ENCODE results near the gene MAGEE2.
"Not testable (repeated sequence)": the region's sequence is repeated elsewhere in the genome, so short reads cannot be mapped to it uniquely, and the experiment has no call there.

The MAGEE2 gene

GRCh38 chrX:75784680-75785491 lies at the start of gene MAGEE2:
Gene MAGEE2, minus strand, starts transcription at chrX:75785254. Its CDS starts 203 bp downstream, at chrX:75785051.
- DNase-seq: peak; percentile 52

GRCh38 chrX:75786290-75786689 lies 1.2 kb upstream of the MAGEE2 start:
- DNase-seq: no peak

GRCh38 chrX:75781611-75782010 lies 3.4 kb downstream of the MAGEE2 start:
- no peak for DNase-seq

GRCh38 chrX:75768063-75768462 lies 17.0 kb downstream of the MAGEE2 start:
- not testable (repeated sequence) for DNase-seq

- DNase-seq: no peak
Observed at GRCh38 chrX:75748431-75748830, 36.6 kb downstream of the MAGEE2 start.

- peak; percentile 44 for DNase-seq
Observed at GRCh38 chrX:75746891-75747639, 38.0 kb downstream of the MAGEE2 start.
